HepG2 (cell line): ENCODE results near the gene RPEL1. TPM values are rescaled to one million over a fixed set of nuclear protein-coding genes. Genes with fewer than 3 reads are reported as not detected.
A peak's percentile ranks its signal among the peaks of the same experiment; 100 is the strongest.

Experiments used
- ARID4A ChIP-seq: sonication (generic); formaldehyde crosslinking; IDR thresholded peaks from 2 replicates; pipeline ENCODE4 v1.5.0; 2020; ENCODE audit warnings: mild to moderate bottlenecking, missing genetic modification reagents, borderline replicate concordance
- DR1 ChIP-seq: sonication (generic); formaldehyde crosslinking; IDR thresholded peaks from 2 replicates; pipeline ENCODE4 v1.8.0; 2021; ENCODE audit warnings: mild to moderate bottlenecking, missing genetic modification reagents, inconsistent platforms
- HNRNPL ChIP-seq: fragments of 200-400 bp; formaldehyde crosslinking; IDR thresholded peaks from 2 replicates; pipeline ENCODE4 v1.6.1; 2017; ENCODE audit warnings: mild to moderate bottlenecking, low read depth, low read length
- HOXA3 ChIP-seq: sonication (generic); formaldehyde crosslinking; IDR thresholded peaks from 2 replicates; pipeline ENCODE4 v1.5.0; 2020; ENCODE audit warnings: missing genetic modification reagents
- HOXA7 ChIP-seq: sonication (generic); formaldehyde crosslinking; IDR thresholded peaks from 2 replicates; pipeline ENCODE4 v1.8.1; 2022; ENCODE audit warnings: mild to moderate bottlenecking, missing genetic modification reagents, moderate library complexity
- NFE2L1 ChIP-seq: sonication (generic); formaldehyde crosslinking; IDR thresholded peaks from 2 replicates; pipeline ENCODE4 v1.4.0; 2020; ENCODE audit warnings: missing genetic modification reagents, mild to moderate bottlenecking, borderline replicate concordance
- PCBP2 ChIP-seq: fragments of 200-400 bp; formaldehyde crosslinking; optimal IDR thresholded peaks from 2 replicates; pipeline ENCODE3; 2018; ENCODE audit warnings: low read length, low read depth; ENCODE audit not compliant: poor library complexity, severe bottlenecking
- SMAD3 ChIP-seq: sonication (generic); formaldehyde crosslinking; IDR thresholded peaks from 2 replicates; pipeline ENCODE4 v1.4.0; 2020; ENCODE audit warnings: missing genetic modification reagents
- SRSF4 ChIP-seq: fragments of 200-400 bp; formaldehyde crosslinking; IDR thresholded peaks from one replicate; pipeline ENCODE4 v1.6.1; 2018; ENCODE audit warnings: mild to moderate bottlenecking, low read depth, low read length, moderate library complexity; ENCODE audit not compliant: poor library complexity, severe bottlenecking
- STAT5B ChIP-seq: sonication (generic); formaldehyde crosslinking; IDR thresholded peaks from 2 replicates; pipeline ENCODE4 v1.4.0; 2020; ENCODE audit warnings: missing genetic modification reagents
- ZNF331 ChIP-seq: sonication (generic); formaldehyde crosslinking; IDR thresholded peaks from 2 replicates; pipeline ENCODE4 v1.4.0; 2020; ENCODE audit warnings: missing genetic modification reagents
- ZNF550 ChIP-seq: sonication (generic); formaldehyde crosslinking; IDR thresholded peaks from 2 replicates; pipeline ENCODE4 v1.4.0; 2020; ENCODE audit warnings: mild to moderate bottlenecking, missing genetic modification reagents, borderline replicate concordance
- ZNF597 ChIP-seq: sonication (generic); formaldehyde crosslinking; IDR thresholded peaks from 2 replicates; pipeline ENCODE4 v1.5.0; 2020; ENCODE audit warnings: missing genetic modification reagents
- ZNF616 ChIP-seq: sonication (generic); formaldehyde crosslinking; IDR thresholded peaks from 2 replicates; pipeline ENCODE4 v1.5.0; 2020; ENCODE audit warnings: low read depth, mild to moderate bottlenecking, missing genetic modification reagents
- ZNF670 ChIP-seq: sonication (generic); formaldehyde crosslinking; IDR thresholded peaks from 2 replicates; pipeline ENCODE4 v1.8.0; 2022; ENCODE audit warnings: mild to moderate bottlenecking, missing genetic modification reagents, borderline replicate concordance
- ZNF703 ChIP-seq: sonication (generic); formaldehyde crosslinking; IDR thresholded peaks from 2 replicates; pipeline ENCODE4 v1.5.1; 2020; ENCODE audit warnings: missing genetic modification reagents, mild to moderate bottlenecking, moderate library complexity, borderline replicate concordance
- ZNF749 ChIP-seq: sonication (generic); formaldehyde crosslinking; IDR thresholded peaks from 2 replicates; pipeline ENCODE4 v1.8.0; 2022; ENCODE audit warnings: mild to moderate bottlenecking, missing genetic modification reagents, moderate library complexity, borderline replicate concordance
- polyA plus RNA-seq, 8 experiments: library from polyadenylated mRNA; depleted of rRNA in 3 of 8; stranded (reverse) in 7 of 8; unstranded in 1 of 8; fragments of >200 nt; fragmentation: Illumina TruSeq in 4 of 8; extraction: Trizol in 4 of 8; gene quantifications; 2 replicates each; pipeline versions ENCODE4 v1.2.1 to v1.2.3, GENCODE V29; 2011 to 2016; ENCODE audit warnings: low read depth in 4 of 8, missing spikeins in 1 of 8, mixed read lengths in 1 of 8; ENCODE audit not compliant: insufficient read depth in 1 of 8
- total RNA-seq, 5 experiments: library from RNA; depleted of rRNA; stranded (reverse); fragments of >200 nt; fragmentation: Illumina TruSeq; extraction: Trizol; gene quantifications; 2 replicates each; pipeline ENCODE4 v1.2.3, GENCODE V29; 2016; ENCODE audit warnings: low read depth in 1 of 5
- TF ChIP-seq, protein P1 (sequence below): sonication (generic); formaldehyde crosslinking; IDR thresholded peaks from 2 replicates; pipeline ENCODE4 v1.4.0; 2020; ENCODE audit warnings: missing genetic modification reagents
- TF ChIP-seq, protein P2 (sequence below): sonication (generic); formaldehyde crosslinking; IDR thresholded peaks from 2 replicates; pipeline ENCODE4 v1.4.0; 2020; ENCODE audit warnings: mild to moderate bottlenecking, missing genetic modification reagents
- TF ChIP-seq, protein P3 (sequence below): sonication (generic); formaldehyde crosslinking; IDR thresholded peaks from 2 replicates; pipeline ENCODE4 v1.8.0; 2022; ENCODE audit warnings: mild to moderate bottlenecking, missing genetic modification reagents, moderate library complexity

Gene RPEL1
- total and polyA plus RNA-seq, 2 of the 13 experiments (the other 11 are each of a cell fraction or from before 2014, with no cell fraction given): 0.04 to 0.07 TPM

DNA sequence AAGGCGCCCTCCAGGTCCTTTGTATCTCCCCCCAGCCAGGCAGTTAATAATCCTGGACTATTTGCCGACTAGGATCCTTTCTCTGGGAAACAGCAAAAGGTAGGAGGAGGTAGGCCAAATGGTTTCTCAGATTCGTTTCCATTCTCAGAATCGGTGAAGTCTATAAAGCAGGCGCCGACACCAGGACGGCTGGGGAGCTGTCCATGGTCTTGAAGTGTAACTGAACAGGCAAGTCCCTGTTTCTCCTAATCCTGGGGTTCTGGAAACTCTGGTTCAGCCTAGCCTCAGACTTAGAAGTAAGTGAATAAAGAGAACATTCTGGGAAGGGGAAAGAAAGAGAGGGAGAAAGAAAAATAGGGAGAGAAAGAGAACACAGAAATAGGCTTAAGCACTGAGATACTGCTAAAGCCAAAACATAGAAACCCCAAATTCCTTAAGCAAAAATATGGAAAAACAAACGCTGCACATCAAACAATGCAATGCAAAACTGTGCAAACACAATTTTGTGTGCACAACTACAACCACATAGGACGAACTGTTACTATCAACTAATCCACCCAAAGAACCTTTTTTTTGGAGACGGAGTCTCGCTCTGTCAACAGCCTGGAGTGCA is 20.1 kb downstream of the RPEL1 start (continued):
- TF ChIP-seq, protein P1, sequence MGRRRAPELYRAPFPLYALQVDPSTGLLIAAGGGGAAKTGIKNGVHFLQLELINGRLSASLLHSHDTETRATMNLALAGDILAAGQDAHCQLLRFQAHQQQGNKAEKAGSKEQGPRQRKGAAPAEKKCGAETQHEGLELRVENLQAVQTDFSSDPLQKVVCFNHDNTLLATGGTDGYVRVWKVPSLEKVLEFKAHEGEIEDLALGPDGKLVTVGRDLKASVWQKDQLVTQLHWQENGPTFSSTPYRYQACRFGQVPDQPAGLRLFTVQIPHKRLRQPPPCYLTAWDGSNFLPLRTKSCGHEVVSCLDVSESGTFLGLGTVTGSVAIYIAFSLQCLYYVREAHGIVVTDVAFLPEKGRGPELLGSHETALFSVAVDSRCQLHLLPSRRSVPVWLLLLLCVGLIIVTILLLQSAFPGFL: no peak
- TF ChIP-seq SRSF4 (no peak), ARID4A (CRISPR knock-in tag) (peak; percentile 57), DR1 (CRISPR knock-in tag) (no peak), ZNF550 (no peak), STAT5B (CRISPR knock-in tag) (no peak), ZNF703 (CRISPR knock-in tag) (no peak), HOXA7 (CRISPR knock-in tag) (no peak), HNRNPL (no peak), ZNF670 (CRISPR knock-in tag) (no peak), ZNF597 (CRISPR knock-in tag) (no peak), ZNF616 (CRISPR knock-in tag) (no peak), NFE2L1 (CRISPR knock-in tag) (no peak), ZNF749 (CRISPR knock-in tag) (no peak), HOXA3 (CRISPR knock-in tag) (peak; percentile 39; the same call in 1 of the 2 replicates), ZNF331 (peak; percentile 88), PCBP2 (no peak), SMAD3 (CRISPR knock-in tag) (peak; percentile 91)
- TF ChIP-seq, protein P2, sequence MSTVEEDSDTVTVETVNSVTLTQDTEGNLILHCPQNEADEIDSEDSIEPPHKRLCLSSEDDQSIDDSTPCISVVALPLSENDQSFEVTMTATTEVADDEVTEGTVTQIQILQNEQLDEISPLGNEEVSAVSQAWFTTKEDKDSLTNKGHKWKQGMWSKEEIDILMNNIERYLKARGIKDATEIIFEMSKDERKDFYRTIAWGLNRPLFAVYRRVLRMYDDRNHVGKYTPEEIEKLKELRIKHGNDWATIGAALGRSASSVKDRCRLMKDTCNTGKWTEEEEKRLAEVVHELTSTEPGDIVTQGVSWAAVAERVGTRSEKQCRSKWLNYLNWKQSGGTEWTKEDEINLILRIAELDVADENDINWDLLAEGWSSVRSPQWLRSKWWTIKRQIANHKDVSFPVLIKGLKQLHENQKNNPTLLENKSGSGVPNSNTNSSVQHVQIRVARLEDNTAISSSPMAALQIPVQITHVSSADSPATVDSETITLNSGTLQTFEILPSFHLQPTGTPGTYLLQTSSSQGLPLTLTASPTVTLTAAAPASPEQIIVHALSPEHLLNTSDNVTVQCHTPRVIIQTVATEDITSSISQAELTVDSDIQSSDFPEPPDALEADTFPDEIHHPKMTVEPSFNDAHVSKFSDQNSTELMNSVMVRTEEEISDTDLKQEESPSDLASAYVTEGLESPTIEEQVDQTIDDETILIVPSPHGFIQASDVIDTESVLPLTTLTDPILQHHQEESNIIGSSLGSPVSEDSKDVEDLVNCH (CRISPR knock-in tag): no peak
- TF ChIP-seq, protein P3, sequence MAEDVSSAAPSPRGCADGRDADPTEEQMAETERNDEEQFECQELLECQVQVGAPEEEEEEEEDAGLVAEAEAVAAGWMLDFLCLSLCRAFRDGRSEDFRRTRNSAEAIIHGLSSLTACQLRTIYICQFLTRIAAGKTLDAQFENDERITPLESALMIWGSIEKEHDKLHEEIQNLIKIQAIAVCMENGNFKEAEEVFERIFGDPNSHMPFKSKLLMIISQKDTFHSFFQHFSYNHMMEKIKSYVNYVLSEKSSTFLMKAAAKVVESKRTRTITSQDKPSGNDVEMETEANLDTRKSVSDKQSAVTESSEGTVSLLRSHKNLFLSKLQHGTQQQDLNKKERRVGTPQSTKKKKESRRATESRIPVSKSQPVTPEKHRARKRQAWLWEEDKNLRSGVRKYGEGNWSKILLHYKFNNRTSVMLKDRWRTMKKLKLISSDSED (CRISPR knock-in tag): no peak
